Measurements from ENCODE around the gene CDH13. TPM values are rescaled to one million over a fixed set of nuclear protein-coding genes. Genes with fewer than 3 reads are reported as not detected.

The CDH13 gene
- total RNA-seq, 4 donors from 2014 or later, result 3.1 to 13.5 (median 8.9) TPM

DNA sequence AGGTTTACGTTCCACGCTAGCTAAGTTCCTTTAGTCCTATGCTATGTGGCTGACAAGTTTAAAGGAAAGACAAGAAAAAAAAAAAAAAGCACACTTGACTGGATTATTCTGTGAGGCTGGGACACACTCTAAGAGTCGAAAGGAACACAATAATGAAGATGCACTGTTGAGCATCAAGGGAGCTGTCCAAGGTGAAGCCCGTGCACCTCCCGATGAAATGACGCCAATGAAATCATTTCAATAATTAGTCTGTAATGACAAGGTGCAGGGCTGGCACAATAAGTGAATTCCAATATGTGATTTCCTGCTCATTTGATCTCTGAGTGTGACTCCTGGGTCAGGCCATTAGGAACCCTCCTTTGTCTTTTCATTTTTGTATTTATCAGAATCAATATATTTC lies 232.9 kb downstream of the CDH13 start:
- no peak for TF ChIP-seq EP300 (IDR thresholded peaks at IDR 0.05)
- TF ChIP-seq POLR2AphosphoS5 (IDR thresholded peaks at IDR 0.05), result no peak
- no peak for TF ChIP-seq POLR2A (IDR thresholded peaks at IDR 0.05; ENCODE audit: low read depth)
- TF ChIP-seq, protein P1, sequence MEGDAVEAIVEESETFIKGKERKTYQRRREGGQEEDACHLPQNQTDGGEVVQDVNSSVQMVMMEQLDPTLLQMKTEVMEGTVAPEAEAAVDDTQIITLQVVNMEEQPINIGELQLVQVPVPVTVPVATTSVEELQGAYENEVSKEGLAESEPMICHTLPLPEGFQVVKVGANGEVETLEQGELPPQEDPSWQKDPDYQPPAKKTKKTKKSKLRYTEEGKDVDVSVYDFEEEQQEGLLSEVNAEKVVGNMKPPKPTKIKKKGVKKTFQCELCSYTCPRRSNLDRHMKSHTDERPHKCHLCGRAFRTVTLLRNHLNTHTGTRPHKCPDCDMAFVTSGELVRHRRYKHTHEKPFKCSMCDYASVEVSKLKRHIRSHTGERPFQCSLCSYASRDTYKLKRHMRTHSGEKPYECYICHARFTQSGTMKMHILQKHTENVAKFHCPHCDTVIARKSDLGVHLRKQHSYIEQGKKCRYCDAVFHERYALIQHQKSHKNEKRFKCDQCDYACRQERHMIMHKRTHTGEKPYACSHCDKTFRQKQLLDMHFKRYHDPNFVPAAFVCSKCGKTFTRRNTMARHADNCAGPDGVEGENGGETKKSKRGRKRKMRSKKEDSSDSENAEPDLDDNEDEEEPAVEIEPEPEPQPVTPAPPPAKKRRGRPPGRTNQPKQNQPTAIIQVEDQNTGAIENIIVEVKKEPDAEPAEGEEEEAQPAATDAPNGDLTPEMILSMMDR (IDR thresholded peaks at IDR 0.05), result no peak
- H3K36me3 ChIP-seq, result peaks cover 0 to 8% (median 0%) of the 10 kb centered on the region in 4 donors
- no peaks in the 10 kb centered on the region for H3K4me1 ChIP-seq
- H3K27ac ChIP-seq (replicated peaks in 1 of 4), result no peak overlapping the region
- no peak for DNase-seq (ENCODE audit: extremely low spot score)
- H3K27me3 ChIP-seq, result no peaks in the 10 kb centered on the region
- intact Hi-C loops (cut with DNase I), result no loop called here
- no peaks in the 10 kb centered on the region for H3K9me3 ChIP-seq
- WGBS, result 82% methylated on average over 6 of the region's 6 CpGs
- H3K4me3 ChIP-seq, result no peak overlapping the region

DNA sequence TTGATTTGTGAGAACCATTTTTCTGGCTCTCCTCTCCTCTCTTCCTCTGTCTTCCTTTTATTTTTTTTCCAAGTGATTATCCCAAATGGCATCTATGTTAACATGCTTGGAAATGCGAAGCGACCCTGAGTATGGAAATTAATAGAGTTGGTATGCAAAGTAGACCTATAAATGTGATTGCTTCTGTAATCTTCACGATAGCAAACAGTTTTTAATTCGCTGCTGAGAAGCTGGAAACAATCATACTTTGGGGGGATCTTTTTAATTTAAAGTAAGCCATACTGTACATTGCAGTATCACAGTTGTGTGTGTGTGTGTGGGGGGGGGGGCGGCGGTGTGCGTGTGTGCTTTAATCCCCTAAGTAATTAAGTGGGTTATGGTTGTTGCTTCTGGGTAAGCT lies 233.3 kb downstream of the CDH13 start:
- TF ChIP-seq POLR2AphosphoS5 (IDR thresholded peaks at IDR 0.05), result no peak
- TF ChIP-seq, protein P1 (IDR thresholded peaks at IDR 0.05), result no peak
- no peak for TF ChIP-seq EP300 (IDR thresholded peaks at IDR 0.05)
- no peak for TF ChIP-seq POLR2A (IDR thresholded peaks at IDR 0.05; ENCODE audit: low read depth)
- Histone ChIP-seq H3K4me1 (no peaks in the 10 kb centered on the region), H3K9me3 (no peaks in the 10 kb centered on the region), H3K27ac (replicated peaks in 1 of 4) (no peak overlapping the region), H3K4me3 (no peak overlapping the region), H3K27me3 (no peaks in the 10 kb centered on the region), H3K36me3 (peaks cover 0 to 8% (median 0%) of the 10 kb centered on the region in 4 donors)
- intact Hi-C loops (cut with DNase I), result no loop called here
- WGBS, result 95% methylated on average over 7 of the region's 7 CpGs
- no peak for DNase-seq (ENCODE audit: extremely low spot score)

DNA sequence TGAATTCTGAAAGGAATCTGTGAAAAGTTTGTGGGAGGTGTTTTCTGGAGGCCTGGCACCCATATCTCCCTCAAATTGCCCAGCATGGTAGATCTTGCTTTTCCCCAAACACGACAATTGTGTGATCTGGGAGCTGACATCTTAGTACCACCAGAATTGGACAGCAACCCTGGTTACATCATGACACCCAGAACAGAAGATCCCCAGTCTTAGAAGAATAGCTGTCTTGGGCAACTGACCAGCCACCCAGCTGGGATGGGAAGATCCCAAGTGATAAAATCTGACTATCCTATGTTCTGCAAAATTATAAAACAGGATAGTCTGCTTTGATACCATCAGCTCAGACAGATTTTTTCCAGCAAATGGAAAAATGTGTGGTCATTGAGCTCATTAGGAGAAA lies 235.3 kb downstream of the CDH13 start:
- Histone ChIP-seq H3K27me3 (no peaks in the 10 kb centered on the region), H3K27ac (replicated peaks in 1 of 4) (no peak overlapping the region), H3K4me3 (no peak overlapping the region), H3K4me1 (no peaks in the 10 kb centered on the region), H3K9me3 (peaks cover 0 to 4% (median 0%) of the 10 kb centered on the region in 4 donors), H3K36me3 (peaks cover 0 to 8% (median 0%) of the 10 kb centered on the region in 4 donors)
- 93% methylated on average over 1 of the region's 1 CpG for WGBS
- intact Hi-C loops (cut with DNase I), result no loop called here
- no peak for TF ChIP-seq POLR2AphosphoS5 (IDR thresholded peaks at IDR 0.05)
- no peak for TF ChIP-seq POLR2A (IDR thresholded peaks at IDR 0.05; ENCODE audit: low read depth)
- TF ChIP-seq, protein P1 (IDR thresholded peaks at IDR 0.05), result no peak
- no peak for TF ChIP-seq EP300 (IDR thresholded peaks at IDR 0.05)
- DNase-seq (ENCODE audit: extremely low spot score), result no peak

DNA sequence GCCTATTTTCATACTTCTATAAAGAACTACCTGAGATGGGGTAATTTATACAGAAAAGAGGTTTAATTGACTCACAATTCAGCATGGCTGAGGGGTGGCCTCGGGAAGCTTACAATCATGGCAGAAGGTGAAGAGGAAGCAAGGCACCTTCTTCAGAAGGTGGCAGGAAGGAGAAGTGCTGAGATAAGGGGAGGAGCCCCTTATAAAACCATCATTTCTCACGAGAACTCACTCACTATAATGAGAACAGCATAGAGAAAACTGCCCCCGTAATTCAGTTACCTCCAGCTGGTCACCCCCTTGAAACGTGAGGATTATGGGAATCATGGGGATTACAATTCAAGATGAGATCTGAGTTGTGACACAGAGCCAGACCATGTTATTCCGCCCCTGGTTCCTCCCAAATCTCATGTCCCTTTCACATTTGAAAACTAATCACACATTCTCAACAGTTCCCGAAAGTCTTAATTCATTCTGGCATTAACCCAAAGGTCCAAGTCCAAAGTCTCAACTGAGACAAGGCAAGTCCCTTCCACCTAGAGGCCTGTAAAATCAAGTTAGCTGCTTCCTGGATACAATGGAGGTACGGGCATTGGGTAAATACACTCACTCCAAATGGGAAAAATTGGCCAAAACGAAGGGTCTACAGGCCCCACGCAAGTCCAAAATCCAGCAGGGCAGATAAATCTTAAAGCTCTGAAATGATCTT lies 237.7 kb downstream of the CDH13 start:
- 94% methylated on average over 9 of the region's 9 CpGs for WGBS
- Histone ChIP-seq H3K27me3 (no peaks in the 10 kb centered on the region), H3K4me3 (no peak overlapping the region), H3K4me1 (no peaks in the 10 kb centered on the region), H3K36me3 (peaks cover 0 to 2% (median 0%) of the 10 kb centered on the region in 4 donors), H3K9me3 (peaks cover 0 to 4% (median 0%) of the 10 kb centered on the region in 4 donors), H3K27ac (replicated peaks in 1 of 4) (no peak overlapping the region)
- DNase-seq (ENCODE audit: extremely low spot score), result no peak
- TF ChIP-seq POLR2A (IDR thresholded peaks at IDR 0.05; ENCODE audit: low read depth) (no peak), POLR2AphosphoS5 (IDR thresholded peaks at IDR 0.05) (no peak)
- TF ChIP-seq, protein P1 (IDR thresholded peaks at IDR 0.05), result no peak
- intact Hi-C loops (cut with DNase I), result no loop called here

DNA sequence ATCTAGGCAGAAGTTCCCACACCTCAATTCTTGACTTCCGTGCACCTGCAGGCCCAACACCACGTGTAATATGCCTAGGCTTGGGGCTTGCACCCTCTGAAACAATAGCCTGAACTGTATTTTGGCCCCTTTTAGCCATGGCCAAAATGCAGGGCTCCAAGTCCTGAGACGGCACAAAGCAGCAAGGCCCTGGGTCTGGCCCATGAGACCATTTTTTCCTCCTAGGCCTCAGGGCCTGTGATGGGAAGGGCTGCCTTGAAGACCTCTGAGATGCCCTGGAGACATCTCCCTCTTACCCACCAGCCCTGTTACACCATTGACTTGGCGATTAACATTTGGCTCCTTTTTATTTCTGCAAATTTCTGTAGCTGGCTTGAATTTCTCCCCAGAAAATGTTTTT lies 238.6 kb downstream of the CDH13 start:
- DNase-seq (ENCODE audit: extremely low spot score), result no peak
- TF ChIP-seq, protein P1 (IDR thresholded peaks at IDR 0.05), result no peak
- TF ChIP-seq POLR2AphosphoS5 (IDR thresholded peaks at IDR 0.05), result no peak
- no peak for TF ChIP-seq POLR2A (IDR thresholded peaks at IDR 0.05; ENCODE audit: low read depth)
- no peak for TF ChIP-seq EP300 (IDR thresholded peaks at IDR 0.05)
- H3K27me3 ChIP-seq, result no peaks in the 10 kb centered on the region
- H3K36me3 ChIP-seq, result no peaks in the 10 kb centered on the region
- no peak overlapping the region for H3K4me3 ChIP-seq
- H3K27ac ChIP-seq (replicated peaks in 1 of 4), result no peak overlapping the region
- H3K4me1 ChIP-seq, result no peaks in the 10 kb centered on the region
- H3K9me3 ChIP-seq, result peaks cover 0 to 4% (median 0%) of the 10 kb centered on the region in 4 donors
- intact Hi-C loops (cut with DNase I), result no loop called here
- WGBS, result 93% methylated on average over 1 of the region's 4 CpGs

Measured in esophagus muscularis mucosa (tissue), 4 donors.